VCaP (cell line): Measurements from ENCODE around the gene UNKL.

Experiments
- H3K27ac ChIP-seq: fragments of 450-650 bp; 2 replicates; pipeline ENCODE4 v1.5.1; 2017
- CTCF ChIP-seq: fragments of 450-650 bp; conservative IDR thresholded peaks from 2 replicates; pipeline ENCODE4 v1.5.1; 2017; ENCODE audit warnings: mild to moderate bottlenecking, moderate library complexity

The UNKL gene

GRCh38 chr16:1401758-1402154 is 12.7 kb downstream of the UNKL start:
- no peak overlapping the region for H3K27ac ChIP-seq

GRCh38 chr16:1401061-1401757 is 13.3 kb downstream of the UNKL start:
- no peak overlapping the region for H3K27ac ChIP-seq
- no peak for TF ChIP-seq CTCF

More at GRCh38 chr16:1401758-1402154, 12.7 kb downstream of the UNKL start:
- TF ChIP-seq CTCF = no peak

- no peak for TF ChIP-seq CTCF
- H3K27ac ChIP-seq = no peak overlapping the region
These were observed 15.5 kb downstream of the UNKL start for GRCh38 chr16:1398826-1399581.

- H3K27ac ChIP-seq = no peak overlapping the region
- no peak for TF ChIP-seq CTCF
These were observed 16.2 kb downstream of the UNKL start for GRCh38 chr16:1398351-1398750.

- H3K27ac ChIP-seq = no peak overlapping the region
- no peak for TF ChIP-seq CTCF
These were observed 16.7 kb downstream of the UNKL start for GRCh38 chr16:1397779-1398178.

GRCh38 chr16:1395444-1396031 is 19.0 kb downstream of the UNKL start:
- H3K27ac ChIP-seq = no peak overlapping the region
- TF ChIP-seq CTCF = no peak

GRCh38 chr16:1394367-1394951 is 20.0 kb downstream of the UNKL start:
- no peak for TF ChIP-seq CTCF
- no peak overlapping the region for H3K27ac ChIP-seq
